ENCODE measurements around the gene SARDH.

GRCh38 chr9:133642708-133643361 lies 95.3 kb downstream of the SARDH start:
- TF ChIP-seq, protein P1, sequence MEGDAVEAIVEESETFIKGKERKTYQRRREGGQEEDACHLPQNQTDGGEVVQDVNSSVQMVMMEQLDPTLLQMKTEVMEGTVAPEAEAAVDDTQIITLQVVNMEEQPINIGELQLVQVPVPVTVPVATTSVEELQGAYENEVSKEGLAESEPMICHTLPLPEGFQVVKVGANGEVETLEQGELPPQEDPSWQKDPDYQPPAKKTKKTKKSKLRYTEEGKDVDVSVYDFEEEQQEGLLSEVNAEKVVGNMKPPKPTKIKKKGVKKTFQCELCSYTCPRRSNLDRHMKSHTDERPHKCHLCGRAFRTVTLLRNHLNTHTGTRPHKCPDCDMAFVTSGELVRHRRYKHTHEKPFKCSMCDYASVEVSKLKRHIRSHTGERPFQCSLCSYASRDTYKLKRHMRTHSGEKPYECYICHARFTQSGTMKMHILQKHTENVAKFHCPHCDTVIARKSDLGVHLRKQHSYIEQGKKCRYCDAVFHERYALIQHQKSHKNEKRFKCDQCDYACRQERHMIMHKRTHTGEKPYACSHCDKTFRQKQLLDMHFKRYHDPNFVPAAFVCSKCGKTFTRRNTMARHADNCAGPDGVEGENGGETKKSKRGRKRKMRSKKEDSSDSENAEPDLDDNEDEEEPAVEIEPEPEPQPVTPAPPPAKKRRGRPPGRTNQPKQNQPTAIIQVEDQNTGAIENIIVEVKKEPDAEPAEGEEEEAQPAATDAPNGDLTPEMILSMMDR (IDR thresholded peaks at IDR 0.05) = no peak
- no peak for TF ChIP-seq POLR2A (IDR thresholded peaks at IDR 0.05)
